A673 (cell line): ENCODE measurements around the gene PIAS4.

ENCODE experiments used
- CTCF ChIP-seq: fragments of 300-800, 200-600 bp; sonication (generic); conservative IDR thresholded peaks from 2 replicates; pipeline ENCODE4 v1.5.1; 2017; ENCODE audit warnings: low read depth, mild to moderate bottlenecking, antibody characterized with exemption, low read length, moderate library complexity, mixed read lengths
- EZH2 ChIP-seq: fragments of 200-600 bp; sonication (generic); IDR thresholded peaks from 2 replicates; pipeline ENCODE4 v1.6.1; 2017; ENCODE audit warnings: borderline replicate concordance, low read depth, mild to moderate bottlenecking, mixed read lengths, antibody characterized with exemption, low read length; ENCODE audit not compliant: poor library complexity, severe bottlenecking

- no peak for TF ChIP-seq CTCF
- TF ChIP-seq EZH2 = no peak
Measured at GRCh38 chr19:4059891-4060620, 52.5 kb downstream of the PIAS4 start.
